Prostate gland (tissue), 2 donors: ENCODE results near the gene HTR7.
"Not testable (repeated sequence)": the region's sequence is repeated elsewhere in the genome, so short reads cannot be mapped to it uniquely, and the experiment has no call there.

Source experiments
- CTCF ChIP-seq, 4 experiments: fragments of 200-600 bp in 2 of 4; fragments of 450-650 bp in 2 of 4; sonication (generic) in 2 of 4; IDR thresholded peaks; 1 replicate in 3 of 4; 2 replicates in 1 of 4; pipeline ENCODE4 v1.5.1; 2016 to 2019; ENCODE audit warnings: antibody characterized with exemption in 4 of 4, mild to moderate bottlenecking in 2 of 4, moderate library complexity in 2 of 4
- POLR2A ChIP-seq: fragments of 450-650 bp; IDR thresholded peaks from one replicate; pipeline ENCODE4 v1.6.1; 2016; ENCODE audit warnings: antibody characterized with exemption, mild to moderate bottlenecking
- POLR2AphosphoS5 ChIP-seq: sonication (generic); formaldehyde crosslinking; IDR thresholded peaks from one replicate; pipeline ENCODE4 v1.6.1; 2017; ENCODE audit warnings: antibody characterized with exemption

- not testable (repeated sequence) for TF ChIP-seq POLR2A; CTCF (IDR thresholded peaks at IDR 0.05); POLR2AphosphoS5
Observed at GRCh38 chr10:90821864-90822263, 36.0 kb downstream of the HTR7 start.
